Adrenal gland (tissue), 12 donors: Measurements from ENCODE around the gene KIAA0753. TPM values are rescaled to one million over a fixed set of nuclear protein-coding genes. Genes with fewer than 3 reads are reported as not detected.
"Not testable (repeated sequence)": the region's sequence is repeated elsewhere in the genome, so short reads cannot be mapped to it uniquely, and the experiment has no call there.

Experiments
- DNase-seq, 7 donors: peaks; one replicate each; pipeline ENCODE4 v3.0.0-alpha.2; 2019 to 2020
- H3K27ac ChIP-seq, 5 donors: fragments of 200-600 bp; sonication (generic) in 4 of 5; 1 replicate in 3 of 5; 2 replicates in 2 of 5; pipeline versions ENCODE4 v1.5.1 to v1.8.0; 2016 to 2020; ENCODE audit warnings: mild to moderate bottlenecking in 1 of 5
- H3K27me3 ChIP-seq: fragments of 200-600 bp; 2 replicates; pipeline ENCODE4 v1.8.0; 2021
- H3K36me3 ChIP-seq, 2 donors: fragments of 200-600 bp; replicated peaks in 1 of 2; 1 replicate in 1 of 2; 2 replicates in 1 of 2; pipeline versions ENCODE4 v1.5.1 to v1.8.0; 2018 to 2022
- H3K4me1 ChIP-seq, 2 donors: fragments of 200-600 bp; replicated peaks in 1 of 2; 1 replicate in 1 of 2; 2 replicates in 1 of 2; pipeline versions ENCODE4 v1.5.1 to v1.8.0; 2018 to 2021
- H3K4me3 ChIP-seq, 4 donors: fragments of 200-600 bp; sonication (generic) in 3 of 4; one replicate each; pipeline ENCODE4 v1.5.1; 2016 to 2018
- H3K9me3 ChIP-seq, 3 donors: fragments of 200-600 bp; sonication (generic) in 1 of 3; replicated peaks in 1 of 3; 1 replicate in 2 of 3; 2 replicates in 1 of 3; pipeline versions ENCODE4 v1.5.1 to v1.8.0; 2016 to 2021
- POLR2A ChIP-seq, 2 donors: fragments of 450-650 bp; IDR thresholded peaks; one replicate each; pipeline ENCODE4 v1.6.1; 2017; ENCODE audit warnings: antibody characterized with exemption in 2 of 2, mild to moderate bottlenecking in 2 of 2, moderate library complexity in 1 of 2
- WGBS, 4 donors: extraction: QIAGEN DNeasy Blood & Tissue Kit in 2 of 4; methylation state at CpG; one replicate each; pipeline versions ENCODE4 v1.1.5 to v1.1.7; 2013 to 2017; 5-methylcytosine and 5-hydroxymethylcytosine counted together
- intact Hi-C, 2 donors: fragments of 100-400 bp; cut with DNase I; formaldehyde crosslinking; loops; one replicate each; pipeline versions ENCODE4 v1.14.1 to v1.15.0; 2022 to 2023
- polyA plus RNA-seq, 3 donors: library from polyadenylated mRNA; stranded (reverse); fragments of 200-250 nt in 2 of 3; fragments of 350-450 nt in 1 of 3; fragmentation: Illumina TruSeq in 1 of 3; extraction: RNeasy Lipid Tissue Mini Kit (QIAGEN cat#74804) in 1 of 3; gene quantifications; one replicate each; pipeline ENCODE4 v1.2.3, GENCODE V29; 2013 to 2014
- total RNA-seq, 9 donors: library from RNA; depleted of rRNA in 4 of 9; stranded (reverse); fragments of >200 nt in 4 of 9; fragments of 120-200 nt in 1 of 9; fragmentation: NEBNext Ultra II Directional in 1 of 9; extraction: Animal tissue kit (Norgen Biotek cat#: 25700) in 1 of 9; gene quantifications; one replicate each; pipeline versions ENCODE4 v1.1.0 to v1.2.4, GENCODE V29; 2013 to 2023
- TF ChIP-seq, protein P1 (sequence below), 6 experiments: fragments of 450-650 bp in 4 of 6; fragments of 200-600 bp in 2 of 6; sonication (generic) in 1 of 6; IDR thresholded peaks; 1 replicate in 5 of 6; 2 replicates in 1 of 6; pipeline versions ENCODE4 v1.5.1 to v1.8.0; 2016 to 2021; ENCODE audit warnings: antibody characterized with exemption in 6 of 6, mild to moderate bottlenecking in 2 of 6, moderate library complexity in 1 of 6
- donor health status: healthy with polysubstance abuse.
- donor health status: Bipolar disorder and iron deficiency.
- donor health status: DM: yes; HTN: yes; CAD: no.
- donor health status: DM: no; HTN: no; CAD: no.
- donor health status: DM: no; HTN: no; CAD: no.
- donor health status: DM: yes; HTN: yes; CAD: no.

KIAA0753 gene
- total and polyA plus RNA-seq, 12 donors = 5.1 to 21.8 (median 13.1) TPM

DNA sequence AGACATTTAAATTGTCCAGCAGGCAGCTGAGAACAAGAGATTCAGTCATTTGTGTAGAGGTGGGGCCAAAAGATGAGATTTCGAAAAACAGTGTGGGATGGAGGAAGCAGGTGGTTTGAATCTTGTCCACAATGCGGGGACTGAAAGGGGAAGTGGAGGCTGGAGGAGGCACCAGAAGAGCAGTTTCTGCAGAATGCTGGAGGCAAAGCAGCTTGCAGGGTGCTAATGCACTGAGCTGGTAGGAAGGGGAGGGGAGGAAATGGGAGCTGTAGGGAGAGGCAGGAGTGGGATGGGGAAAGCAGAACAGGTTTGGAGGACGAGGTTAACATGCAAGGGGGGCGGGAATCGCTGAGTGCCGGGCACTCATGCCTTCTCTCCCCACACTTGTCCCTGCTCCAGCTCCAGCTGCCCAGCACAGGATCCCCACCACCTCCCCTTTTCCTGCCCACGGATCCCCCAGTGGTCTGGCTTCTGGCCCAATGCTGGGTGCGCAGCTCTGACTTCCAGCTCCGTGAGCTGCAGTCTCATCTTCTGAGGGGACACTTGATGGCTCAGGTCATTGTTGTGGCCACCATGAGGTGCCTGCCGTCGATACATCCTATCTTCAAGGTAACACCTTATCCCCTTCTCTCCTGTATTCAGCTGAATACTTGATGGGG, 20.4 kb upstream of the KIAA0753 start:
- TF ChIP-seq, protein P1, sequence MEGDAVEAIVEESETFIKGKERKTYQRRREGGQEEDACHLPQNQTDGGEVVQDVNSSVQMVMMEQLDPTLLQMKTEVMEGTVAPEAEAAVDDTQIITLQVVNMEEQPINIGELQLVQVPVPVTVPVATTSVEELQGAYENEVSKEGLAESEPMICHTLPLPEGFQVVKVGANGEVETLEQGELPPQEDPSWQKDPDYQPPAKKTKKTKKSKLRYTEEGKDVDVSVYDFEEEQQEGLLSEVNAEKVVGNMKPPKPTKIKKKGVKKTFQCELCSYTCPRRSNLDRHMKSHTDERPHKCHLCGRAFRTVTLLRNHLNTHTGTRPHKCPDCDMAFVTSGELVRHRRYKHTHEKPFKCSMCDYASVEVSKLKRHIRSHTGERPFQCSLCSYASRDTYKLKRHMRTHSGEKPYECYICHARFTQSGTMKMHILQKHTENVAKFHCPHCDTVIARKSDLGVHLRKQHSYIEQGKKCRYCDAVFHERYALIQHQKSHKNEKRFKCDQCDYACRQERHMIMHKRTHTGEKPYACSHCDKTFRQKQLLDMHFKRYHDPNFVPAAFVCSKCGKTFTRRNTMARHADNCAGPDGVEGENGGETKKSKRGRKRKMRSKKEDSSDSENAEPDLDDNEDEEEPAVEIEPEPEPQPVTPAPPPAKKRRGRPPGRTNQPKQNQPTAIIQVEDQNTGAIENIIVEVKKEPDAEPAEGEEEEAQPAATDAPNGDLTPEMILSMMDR (IDR thresholded peaks at IDR 0.05) = no peak
- TF ChIP-seq POLR2A (IDR thresholded peaks at IDR 0.05) = no peak
- Histone ChIP-seq H3K27me3 (no peaks in the 10 kb centered on the region), H3K4me3 (no peak overlapping the region), H3K4me1 (no peaks in the 10 kb centered on the region), H3K9me3 (no peaks in the 10 kb centered on the region), H3K36me3 (no peaks in the 10 kb centered on the region), H3K27ac (no peak overlapping the region)
- no peak for DNase-seq
- intact Hi-C loops = loop anchor here (10.0 kb wide), 3 partner anchors 114 to 344 kb away; partner anchors contain the start of gene FBXO39 (in 1 of the 2)
- WGBS, 4 donors = 41 to 51% (median 43%) methylated on average over 10 to 11 of the region's 11 CpGs

DNA sequence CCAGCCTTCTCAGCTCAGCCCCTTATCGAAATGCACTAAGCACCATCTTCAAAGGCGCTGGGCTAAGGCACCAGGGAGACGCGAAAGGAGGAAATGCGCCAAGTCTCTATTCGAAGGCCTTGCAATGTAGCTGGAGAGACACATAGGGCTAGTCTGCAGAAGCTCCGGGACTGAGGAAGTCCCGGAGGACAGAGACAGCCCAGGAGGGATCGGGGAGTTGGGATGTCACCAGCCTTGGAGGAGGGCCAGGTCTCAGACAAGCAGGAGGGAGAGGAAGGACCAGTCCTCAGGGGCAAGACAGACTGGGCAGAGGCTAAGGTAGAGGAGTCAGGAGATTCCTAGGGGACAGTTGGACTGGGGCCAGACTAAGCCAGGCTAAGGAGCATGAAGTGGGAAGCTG, 19.6 kb upstream of the KIAA0753 start:
- H3K4me3 ChIP-seq = no peak overlapping the region
- no peaks in the 10 kb centered on the region for H3K36me3 ChIP-seq
- H3K27me3 ChIP-seq = no peaks in the 10 kb centered on the region
- intact Hi-C loops = loop anchor here (10.0 kb wide), 3 partner anchors 115 to 345 kb away; partner anchors contain the start of gene FBXO39 (in 1 of the 2)
- H3K4me1 ChIP-seq = no peaks in the 10 kb centered on the region
- 62 to 74% (median 69%) methylated on average over 4 to 9 of the region's 9 CpGs for whole genome bisulfite sequencing, 4 donors
- TF ChIP-seq, protein P1 (IDR thresholded peaks at IDR 0.05) = no peak
- TF ChIP-seq POLR2A (IDR thresholded peaks at IDR 0.05) = no peak
- no peak for DNase-seq
- H3K27ac ChIP-seq = no peak overlapping the region
- no peaks in the 10 kb centered on the region for H3K9me3 ChIP-seq

DNA sequence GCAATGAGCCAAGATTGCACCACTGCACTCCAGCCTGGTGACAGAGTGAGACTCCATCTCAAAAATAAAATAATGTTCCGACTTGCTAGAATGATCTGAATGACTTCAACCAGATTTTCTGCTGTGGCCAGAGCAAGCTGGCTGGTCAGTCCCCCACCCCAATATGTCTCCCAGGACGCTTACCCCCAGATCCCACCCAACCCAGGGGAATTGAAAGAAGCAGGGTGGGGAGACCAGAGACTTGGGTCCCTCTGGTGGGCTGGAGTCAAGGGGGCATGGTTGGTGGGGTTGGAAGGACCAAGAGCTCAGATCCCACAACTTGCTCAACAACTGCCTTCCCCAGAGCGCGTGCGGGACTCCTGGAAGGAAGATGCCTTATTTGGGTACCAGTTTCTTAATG, 17.9 kb upstream of the KIAA0753 start:
- H3K4me3 ChIP-seq, H3K27ac ChIP-seq, H3K9me3 ChIP-seq, H3K27me3 ChIP-seq, DNase-seq, H3K36me3 ChIP-seq, intact Hi-C loops, H3K4me1 ChIP-seq: not testable (repeated sequence)
- WGBS, 4 donors = 84 to 95% (median 92%) methylated on average over 2 to 5 of the region's 5 CpGs

DNA sequence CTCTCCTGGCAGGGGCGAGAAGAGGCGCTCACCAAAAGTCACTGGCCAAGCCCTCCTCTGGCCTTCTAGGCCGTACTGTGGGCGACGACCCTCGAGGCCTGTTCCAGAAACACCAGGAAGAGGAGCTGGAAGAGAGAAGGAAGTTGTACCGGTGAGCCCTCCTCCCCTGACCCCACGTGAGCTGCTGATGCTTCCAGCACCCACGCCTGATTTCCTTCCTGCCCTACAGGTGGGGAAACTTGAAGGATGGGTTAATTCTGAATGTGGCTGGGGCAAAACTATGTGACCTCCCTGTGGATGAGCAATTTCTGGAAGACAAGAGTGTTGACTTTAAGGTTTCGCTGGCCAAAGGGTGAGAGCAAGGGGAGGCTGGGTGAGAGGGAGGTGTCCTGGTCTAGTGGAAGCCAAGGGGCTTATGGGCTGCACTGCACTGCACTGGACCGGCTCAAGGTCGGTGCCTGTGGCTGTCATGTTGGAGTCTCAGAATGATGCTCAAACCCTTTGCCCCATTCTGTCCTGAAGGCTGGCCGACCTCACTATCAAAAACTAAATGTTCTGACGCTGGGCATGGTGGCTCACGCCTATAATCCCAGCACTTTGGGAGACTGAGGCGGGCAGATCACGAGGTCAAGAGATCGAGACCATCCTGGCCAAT, 17.2 kb upstream of the KIAA0753 start:
- Histone ChIP-seq H3K4me3 (no peak overlapping the region), H3K36me3 (no peaks in the 10 kb centered on the region), H3K4me1 (peaks cover 0 to 7% of the 10 kb centered on the region in 2 donors), H3K27me3 (no peaks in the 10 kb centered on the region), H3K27ac (no peak overlapping the region), H3K9me3 (no peaks in the 10 kb centered on the region)
- WGBS, 4 donors = 75 to 82% (median 80%) methylated on average over 18 of the region's 18 CpGs
- TF ChIP-seq, protein P1 (IDR thresholded peaks at IDR 0.05) = no peak
- TF ChIP-seq POLR2A (IDR thresholded peaks at IDR 0.05) = no peak
- DNase-seq = no peak
- intact Hi-C loops = no loop called here

DNA sequence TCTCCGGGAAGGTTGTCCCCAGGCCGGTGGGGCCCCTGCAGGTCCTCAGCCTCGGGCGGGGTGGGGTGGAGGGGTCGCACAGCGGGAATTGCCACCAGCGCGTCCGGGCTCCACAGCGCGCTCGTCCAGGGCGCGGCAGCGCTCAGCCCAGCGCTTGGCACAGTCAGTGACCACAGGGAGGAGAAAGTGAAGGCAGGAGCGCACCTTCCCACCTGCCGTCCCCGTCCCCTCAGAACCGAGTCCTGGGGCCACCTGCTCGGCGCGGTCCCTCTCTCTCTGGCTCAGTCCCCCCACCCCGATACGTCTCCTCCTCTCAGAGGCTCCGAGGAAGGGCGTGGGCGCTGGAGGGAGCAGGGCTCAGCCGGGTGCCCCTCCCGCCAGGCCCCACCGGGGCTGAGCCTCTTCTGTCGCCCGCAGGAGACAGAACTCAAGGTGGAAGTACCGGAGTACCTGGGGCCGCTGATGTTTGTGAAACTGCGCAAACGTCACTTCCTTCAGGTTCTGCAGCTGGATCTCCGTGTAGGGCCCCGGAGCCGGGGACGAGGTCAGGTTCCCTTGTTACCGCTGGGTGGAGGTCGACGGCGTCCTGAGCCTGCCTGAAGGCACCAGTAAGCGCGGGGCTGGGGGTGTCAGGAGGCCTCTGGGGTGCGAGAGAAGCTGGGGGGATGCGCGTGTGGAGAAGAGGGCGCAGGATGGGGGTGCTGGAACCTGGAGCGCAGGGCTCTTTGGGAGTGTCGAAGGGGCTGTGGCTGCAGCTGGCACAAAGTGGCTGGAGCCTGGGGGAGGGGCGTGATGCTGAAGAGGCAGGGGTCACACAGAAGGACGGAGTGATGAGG, 16.5 kb upstream of the KIAA0753 start:
- intact Hi-C loops = not testable (repeated sequence)
- WGBS, 4 donors = 7 to 20% (median 13%) methylated on average over 14 to 53 of the region's 55 CpGs

DNA sequence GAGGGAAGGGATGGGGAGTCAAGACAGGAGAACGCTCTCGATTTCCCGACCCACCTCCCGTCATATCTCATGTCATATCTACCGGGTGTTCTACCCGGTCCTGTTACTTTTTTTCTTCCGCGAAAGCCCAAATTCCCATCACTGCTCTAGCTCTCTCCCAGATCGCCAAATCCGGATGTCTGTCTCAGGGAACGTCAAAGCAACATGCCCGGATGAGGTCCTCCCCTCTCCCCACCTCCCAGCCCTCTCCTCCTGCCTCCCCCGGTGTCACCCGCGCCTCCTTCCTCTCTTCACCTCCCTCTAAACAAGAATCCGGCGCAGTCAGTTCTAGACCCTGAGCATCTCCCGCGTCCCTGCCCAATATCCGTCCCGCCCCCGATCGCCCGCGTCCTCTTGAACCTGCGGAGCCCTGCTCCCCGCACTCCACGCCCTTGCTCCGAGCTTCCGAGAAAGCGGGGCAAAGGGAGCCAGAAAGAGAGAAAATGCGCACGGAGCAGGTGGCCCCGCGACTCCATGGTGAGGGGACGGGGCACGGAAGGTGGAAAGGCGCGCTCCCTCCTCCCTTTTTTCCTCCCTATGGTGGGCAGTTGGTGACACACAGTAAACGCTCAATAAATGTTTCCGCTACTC, 15.3 kb upstream of the KIAA0753 start:
- H3K4me3 ChIP-seq, H3K9me3 ChIP-seq, DNase-seq, H3K27me3 ChIP-seq, intact Hi-C loops, H3K36me3 ChIP-seq, H3K27ac ChIP-seq: not testable (repeated sequence)
- 2 to 12% (median 7%) methylated on average over 14 to 36 of the region's 41 CpGs for WGBS, 4 donors
- H3K4me1 ChIP-seq = peaks cover 10 to 18% of the 10 kb centered on the region in 2 donors

More for the DNA sequence above, 16.5 kb upstream of the KIAA0753 start:
- H3K27ac ChIP-seq, H3K4me3 ChIP-seq, H3K36me3 ChIP-seq, H3K27me3 ChIP-seq, DNase-seq, H3K9me3 ChIP-seq: not testable (repeated sequence)
- H3K4me1 ChIP-seq = peaks cover 6 to 14% of the 10 kb centered on the region in 2 donors
